H1 (cell line): ENCODE data around the gene PEX26. TPM values are rescaled to one million over a fixed set of nuclear protein-coding genes. Genes with fewer than 3 reads are reported as not detected.
"Not testable (repeated sequence)": the region's sequence is repeated elsewhere in the genome, so short reads cannot be mapped to it uniquely, and the experiment has no call there.

ENCODE experiments used
- CTCF ChIA-PET: fragments of 300-600 bp; sonication (Branson Sonifier 250); formaldehyde crosslinking; loops from one replicate; lab custom pipeline; 2021; ENCODE audit not compliant: partially characterized antibody; lab: Charles Lee
- POLR2A ChIA-PET: fragments of 300-600 bp; sonication (Branson Sonifier 250); formaldehyde crosslinking; loops from one replicate; lab custom pipeline; 2021; ENCODE audit warnings: inconsistent platforms; ENCODE audit not compliant: partially characterized antibody; lab: Charles Lee
- DNase-seq, 2 experiments: peaks; one replicate each; pipeline versions ENCODE4 v3.0.0 to v3.0.0-alpha.2; 2010 to 2022; ENCODE audit warnings: low spot score in 2 of 2, low read depth in 1 of 2, mixed read lengths in 1 of 2
- FAIRE-seq: peaks from 2 replicates; lab custom pipeline; 2011; peaks lifted over from hg19 to GRCh38; lab: Jason Lieb, UNC
- H2AFZ ChIP-seq: 2 replicates; pipeline ENCODE4 v1.8.1; 2012; ENCODE audit warnings: low read length, inconsistent platforms
- H2AK5ac ChIP-seq: 2 replicates; pipeline ENCODE4 v1.6.1; 2013; ENCODE audit warnings: low read depth, low read length
- H2BK120ac ChIP-seq: replicated peaks from 2 replicates; pipeline ENCODE3; 2013; ENCODE audit warnings: low read depth, low read length, inconsistent platforms
- H2BK12ac ChIP-seq: 2 replicates; pipeline ENCODE4 v1.6.1; 2013; ENCODE audit warnings: low read depth, low read length
- H2BK15ac ChIP-seq: 2 replicates; pipeline ENCODE4 v1.6.1; 2013; ENCODE audit warnings: low read length
- H2BK20ac ChIP-seq: 2 replicates; pipeline ENCODE4 v1.6.1; 2013; ENCODE audit warnings: low read length
- H2BK5ac ChIP-seq: 2 replicates; pipeline ENCODE4 v1.6.1; 2013; ENCODE audit warnings: low read depth, low read length
- H3K14ac ChIP-seq: 2 replicates; pipeline ENCODE4 v1.6.1; 2013; ENCODE audit warnings: inconsistent platforms; ENCODE audit not compliant: insufficient read length
- H3K18ac ChIP-seq: 2 replicates; pipeline ENCODE4 v1.6.1; 2013; ENCODE audit warnings: low read length; ENCODE audit errors: extremely low read depth
- H3K23ac ChIP-seq: 2 replicates; pipeline ENCODE4 v1.6.1; 2013; ENCODE audit warnings: inconsistent platforms; ENCODE audit not compliant: insufficient read length
- H3K23me2 ChIP-seq: 2 replicates; pipeline ENCODE4 v1.6.1; 2013; ENCODE audit warnings: low read depth, low read length
- H3K27ac ChIP-seq: 2 replicates; pipeline ENCODE4 v1.6.1; 2011; ENCODE audit warnings: low read depth, low read length, inconsistent platforms
- H3K27me3 ChIP-seq, 4 experiments: replicated peaks in 1 of 4; 1 replicate in 1 of 4; 2 replicates in 3 of 4; pipeline versions ENCODE4 v1.6.1 to v1.8.1; 2011 to 2013; ENCODE audit warnings: low read length in 3 of 4, mild to moderate bottlenecking in 3 of 4, inconsistent platforms in 2 of 4, mixed read lengths in 2 of 4, moderate library complexity in 1 of 4; ENCODE audit not compliant: control insufficient read depth in 3 of 4, insufficient read depth in 3 of 4; ENCODE audit errors: extremely low read depth in 1 of 4
- H3K36me3 ChIP-seq, 4 experiments: 2 replicates each; pipeline versions ENCODE4 v1.6.1 to v1.8.1; 2011 to 2013; ENCODE audit warnings: mild to moderate bottlenecking in 4 of 4, low read length in 3 of 4, moderate library complexity in 2 of 4, control low read depth in 1 of 4, inconsistent platforms in 1 of 4; ENCODE audit not compliant: insufficient read depth in 4 of 4, control insufficient read depth in 2 of 4
- H3K4ac ChIP-seq: replicated peaks from 2 replicates; pipeline ENCODE3; 2013; ENCODE audit warnings: low read length, low read depth, mixed read lengths, inconsistent platforms; ENCODE audit not compliant: insufficient read length
- H3K4me1 ChIP-seq, 4 experiments: replicated peaks in 1 of 4; 1 replicate in 1 of 4; 2 replicates in 3 of 4; pipeline versions ENCODE4 v1.6.1 to v1.8.1; 2011 to 2013; ENCODE audit warnings: low read length in 3 of 4, inconsistent platforms in 2 of 4, mixed read lengths in 1 of 4; ENCODE audit not compliant: insufficient read depth in 4 of 4, control insufficient read depth in 3 of 4
- H3K4me2 ChIP-seq, 2 experiments: 2 replicates each; pipeline versions ENCODE4 v1.6.1 to v1.8.1; 2011 to 2013; ENCODE audit warnings: low read depth in 2 of 2, low read length in 2 of 2, control low read depth in 1 of 2, inconsistent platforms in 1 of 2, mild to moderate bottlenecking in 1 of 2; ENCODE audit not compliant: insufficient read depth in 1 of 2
- H3K4me3 ChIP-seq, 4 experiments: fragments of 200-600, 300-600 bp in 1 of 4; sonication (generic), shearing (Covaris generic), sonication (Bioruptor Twin) in 1 of 4; 2 replicates each; pipeline versions ENCODE4 v1.5.1 to v1.8.1; 2011 to 2016; ENCODE audit warnings: low read length in 4 of 4, low read depth in 3 of 4, control low read depth in 2 of 4, inconsistent platforms in 2 of 4, mild to moderate bottlenecking in 2 of 4, mixed read lengths in 1 of 4, moderate library complexity in 1 of 4; ENCODE audit not compliant: insufficient read depth in 2 of 4; ENCODE audit errors: extremely low read depth in 1 of 4
- H3K56ac ChIP-seq: replicated peaks from 2 replicates; pipeline ENCODE3; 2013; ENCODE audit warnings: low read depth, mild to moderate bottlenecking, mixed read lengths, low read length, inconsistent platforms; ENCODE audit not compliant: insufficient read length
- H3K79me1 ChIP-seq: 2 replicates; pipeline ENCODE4 v1.6.1; 2013; ENCODE audit warnings: low read depth, low read length, control low read depth
- H3K79me2 ChIP-seq, 2 experiments: 2 replicates each; pipeline versions ENCODE4 v1.6.1 to v1.8.1; 2012 to 2013; ENCODE audit warnings: low read length in 2 of 2, mild to moderate bottlenecking in 2 of 2, inconsistent platforms in 1 of 2; ENCODE audit not compliant: insufficient read depth in 2 of 2, control insufficient read depth in 1 of 2
- H3K9ac ChIP-seq, 4 experiments: replicated peaks in 1 of 4; 1 replicate in 1 of 4; 2 replicates in 3 of 4; pipeline versions ENCODE4 v1.6.1 to v1.8.1; 2011 to 2013; ENCODE audit warnings: low read depth in 3 of 4, low read length in 3 of 4, control low read depth in 2 of 4, mild to moderate bottlenecking in 2 of 4, moderate library complexity in 2 of 4, inconsistent platforms in 1 of 4; ENCODE audit errors: extremely low read depth in 1 of 4
- H3K9me3 ChIP-seq, 2 experiments: 2 replicates each; pipeline versions ENCODE4 v1.6.1 to v1.8.1; 2012 to 2013; ENCODE audit warnings: mild to moderate bottlenecking in 2 of 2, moderate library complexity in 2 of 2, control low read depth in 1 of 2, inconsistent platforms in 1 of 2, low read depth in 1 of 2, low read length in 1 of 2, mixed read lengths in 1 of 2; ENCODE audit not compliant: insufficient read depth in 2 of 2
- H4K20me1 ChIP-seq, 2 experiments: replicated peaks in 1 of 2; 2 replicates each; pipeline versions ENCODE3 to v1.8.1; 2011 to 2013; ENCODE audit warnings: inconsistent platforms in 2 of 2, low read length in 2 of 2, mild to moderate bottlenecking in 1 of 2; ENCODE audit not compliant: insufficient read depth in 2 of 2, control insufficient read depth in 1 of 2
- H4K5ac ChIP-seq: 2 replicates; pipeline ENCODE4 v1.6.1; 2013; ENCODE audit warnings: low read length, low read depth, mixed read lengths, inconsistent platforms; ENCODE audit not compliant: insufficient read length
- H4K8ac ChIP-seq: 2 replicates; pipeline ENCODE4 v1.8.0; 2013; ENCODE audit warnings: mild to moderate bottlenecking, moderate library complexity, low read length, inconsistent platforms; ENCODE audit not compliant: insufficient read depth; ENCODE audit errors: extremely low read depth
- H4K91ac ChIP-seq: replicated peaks from 2 replicates; pipeline ENCODE3; 2013; ENCODE audit warnings: low read length, mixed read lengths, inconsistent platforms; ENCODE audit not compliant: insufficient read length
- WGBS, 2 experiments: shearing (Covaris generic) in 1 of 2; methylation state at CpG; one replicate each; pipeline versions ENCODE4 v1.1.6 to v1.1.7; 2013 to 2015; ENCODE audit warnings: low lambda C conversion rate in 2 of 2, mixed read lengths in 2 of 2, inconsistent platforms in 1 of 2, low coverage in 1 of 2, missing lambda C conversion rate in 1 of 2; ENCODE audit not compliant: insufficient replicate concordance in 2 of 2, insufficient coverage in 1 of 2, insufficient read length in 1 of 2; ENCODE audit errors: extremely low coverage in 1 of 2, missing lambda C conversion rate in 1 of 2; 5-methylcytosine and 5-hydroxymethylcytosine counted together
- polyA plus RNA-seq, 7 experiments: library from polyadenylated mRNA; depleted of rRNA in 3 of 7; stranded (reverse) in 5 of 7; unstranded in 2 of 7; fragments of >200 nt in 5 of 7; fragments of 200-250 nt in 2 of 7; gene quantifications; 1 replicate in 5 of 7; 2 replicates in 1 of 7; 4 replicates in 1 of 7; pipeline versions ENCODE4 v1.2.1 to v1.2.3, GENCODE V29; 2011 to 2013; ENCODE audit warnings: missing spikeins in 2 of 7, mixed read lengths in 2 of 7
- total RNA-seq: library from RNA; stranded (reverse); fragmentation: NEBNext Ultra II Directional; extraction: Animal tissue kit (Norgen Biotek cat#: 25700); gene quantifications from 2 replicates; pipeline ENCODE4 v1.2.1, GENCODE V29; 2021

Gene PEX26
- total and polyA plus RNA-seq, 2 of the 8 experiments (the other 6 are each of a cell fraction or from before 2014, with no cell fraction given), result 33.1 to 49.0 TPM

DNA sequence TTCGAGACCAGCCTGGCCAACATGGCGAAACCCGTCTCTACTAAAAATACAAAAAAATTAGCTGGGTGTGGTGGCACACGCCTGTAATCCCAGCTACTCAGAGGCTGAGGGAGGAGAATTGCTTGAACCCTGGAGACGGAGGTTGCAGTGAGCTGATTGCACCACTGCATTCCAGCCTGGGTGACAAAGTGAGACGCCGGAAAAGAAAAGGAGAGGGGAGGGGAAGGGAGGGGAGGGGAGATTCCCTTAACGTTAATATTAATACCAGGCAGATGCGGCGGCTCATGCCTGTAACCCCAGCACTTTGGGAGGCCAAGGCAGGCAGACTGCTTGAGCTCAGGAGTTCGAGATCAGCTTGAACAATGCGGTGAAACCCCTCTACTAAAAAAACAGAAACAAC lies 26.7 kb upstream of the PEX26 start:
- FAIRE-seq, H3K27ac ChIP-seq, DNase-seq, H4K5ac ChIP-seq, H3K4me3 ChIP-seq, H4K91ac ChIP-seq, H2BK20ac ChIP-seq, H3K4me2 ChIP-seq, H3K9ac ChIP-seq, H2BK5ac ChIP-seq, H3K79me1 ChIP-seq, H3K27me3 ChIP-seq, H3K4me1 ChIP-seq, H3K23ac ChIP-seq, H2BK15ac ChIP-seq, H2AK5ac ChIP-seq, H3K14ac ChIP-seq, H2BK120ac ChIP-seq, H4K8ac ChIP-seq, H3K23me2 ChIP-seq, H3K4ac ChIP-seq, H3K9me3 ChIP-seq, H3K18ac ChIP-seq, POLR2A ChIA-PET, H3K36me3 ChIP-seq, H3K79me2 ChIP-seq, H2BK12ac ChIP-seq, H4K20me1 ChIP-seq, H2AFZ ChIP-seq, H3K56ac ChIP-seq: not testable (repeated sequence)
- CTCF ChIA-PET, result interaction anchor here (1.8 kb wide), 1 partner anchor 14 kb away, joined by 5 read pairs; no protein-coding TSS in a partner anchor
- WGBS, 2 experiments, result 91% methylated on average over 12 of the region's 12 CpGs; no CpG with 5 or more reads in 1 of the 2 experiments

DNA sequence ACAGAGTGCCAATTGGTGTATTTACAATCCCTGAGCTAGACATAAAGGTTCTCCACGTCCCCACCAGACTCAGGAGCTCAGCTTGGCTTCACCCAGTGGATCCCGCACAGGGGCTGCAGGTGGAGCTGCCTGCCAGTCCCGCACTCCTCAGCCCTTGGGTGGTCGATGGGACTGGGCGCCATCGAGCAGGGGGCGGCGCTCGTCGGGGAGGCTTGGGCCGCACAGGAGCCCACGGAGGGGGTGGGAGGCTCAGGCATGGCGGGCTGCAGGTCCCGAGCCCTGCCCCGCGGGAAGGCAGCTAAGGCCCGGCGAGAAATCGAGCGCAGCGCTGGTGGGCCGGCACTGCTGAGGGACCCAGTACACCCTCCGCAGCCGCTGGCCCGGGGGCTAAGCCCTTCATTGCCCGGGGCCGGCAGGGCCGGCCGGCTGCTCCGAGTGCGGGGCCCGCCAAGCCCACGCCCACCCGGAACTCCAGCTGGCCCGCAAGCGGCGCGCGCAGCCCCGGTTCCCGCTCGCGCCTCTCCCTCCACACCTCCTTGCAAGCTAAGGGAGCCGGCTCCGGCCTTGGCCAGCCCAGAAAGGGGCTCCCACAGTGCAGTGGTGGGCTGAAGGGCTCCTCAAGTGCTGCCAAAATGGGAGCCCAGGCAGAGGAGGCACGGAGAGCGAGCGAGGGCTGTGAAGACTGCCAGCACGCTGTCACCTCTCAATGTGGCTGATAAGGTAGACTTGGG lies 24.4 kb upstream of the PEX26 start:
- H3K79me2 ChIP-seq, H3K23me2 ChIP-seq, H2BK12ac ChIP-seq, H4K8ac ChIP-seq, DNase-seq, H3K23ac ChIP-seq, H2BK20ac ChIP-seq, H3K36me3 ChIP-seq, H3K4me2 ChIP-seq, H3K4me3 ChIP-seq, H2BK15ac ChIP-seq, H4K20me1 ChIP-seq, H3K79me1 ChIP-seq, H2BK5ac ChIP-seq, H2AK5ac ChIP-seq, H3K27me3 ChIP-seq, H3K18ac ChIP-seq, H3K9me3 ChIP-seq, H2AFZ ChIP-seq, H3K27ac ChIP-seq, H3K4me1 ChIP-seq, H3K56ac ChIP-seq, H3K4ac ChIP-seq, H4K91ac ChIP-seq, H2BK120ac ChIP-seq, H4K5ac ChIP-seq, H3K14ac ChIP-seq, H3K9ac ChIP-seq, POLR2A ChIA-PET, FAIRE-seq: not testable (repeated sequence)
- CTCF ChIA-PET, result interaction anchor here (1.0 to 1.3 kb wide), 2 partner anchors 10 kb away, joined by 3 to 4 read pairs; no protein-coding TSS in a partner anchor
- WGBS, 2 experiments, result 86% methylated on average over 7 of the region's 49 CpGs; no CpG with 5 or more reads in 1 of the 2 experiments
